CD4-positive, alpha-beta memory T cell (primary cell): ENCODE data around the gene L2HGDH. TPM values are rescaled to one million over a fixed set of nuclear protein-coding genes. Genes with fewer than 3 reads are reported as not detected.

Source experiments
- CTCF ChIA-PET: fragments of 350-600 bp; sonication (Branson Sonifier 250); formaldehyde crosslinking; loops from one replicate; lab custom pipeline; 2021; ENCODE audit warnings: inconsistent platforms; ENCODE audit not compliant: partially characterized antibody; lab: Charles Lee
- POLR2A ChIA-PET: fragments of 350-600 bp; sonication (Branson Sonifier 250); formaldehyde crosslinking; loops from one replicate; lab custom pipeline; 2021; ENCODE audit not compliant: partially characterized antibody; lab: Charles Lee
- DNase-seq, 5 donors: peaks; one replicate each; pipeline versions ENCODE4 v3.0.0 to v3.0.0-alpha.2; 2020 to 2022; ENCODE audit warnings: mixed read lengths in 1 of 5
- H3K27ac ChIP-seq: one replicate; pipeline ENCODE4 v1.7.0; 2013; ENCODE audit warnings: low read depth, low read length
- H3K27me3 ChIP-seq: 2 replicates; pipeline ENCODE4 v1.7.0; 2013; ENCODE audit warnings: mild to moderate bottlenecking, low read length, moderate library complexity; ENCODE audit not compliant: insufficient read depth
- H3K36me3 ChIP-seq: 2 replicates; pipeline ENCODE4 v1.7.0; 2013; ENCODE audit warnings: mild to moderate bottlenecking, low read length, moderate library complexity; ENCODE audit not compliant: insufficient read depth
- H3K4me1 ChIP-seq: 2 replicates; pipeline ENCODE4 v1.7.0; 2013; ENCODE audit warnings: mild to moderate bottlenecking, low read length, moderate library complexity; ENCODE audit not compliant: insufficient read depth
- H3K4me3 ChIP-seq, 2 donors: one replicate each; pipeline ENCODE4 v1.7.0; 2013; ENCODE audit warnings: low read length in 2 of 2, mild to moderate bottlenecking in 1 of 2
- H3K9me3 ChIP-seq, 2 donors: one replicate each; pipeline ENCODE4 v1.7.0; 2013; ENCODE audit warnings: low read length in 2 of 2, control low read depth in 1 of 2; ENCODE audit not compliant: control insufficient read depth in 1 of 2
- H3K27ac Mint-ChIP-seq, 7 donors: one replicate each; pipeline ENCODE4 v1.8.0; 2020 to 2021; ENCODE audit warnings: mixed read lengths in 7 of 7, mild to moderate bottlenecking in 6 of 7, inconsistent platforms in 3 of 7, moderate library complexity in 3 of 7
- H3K27me3 Mint-ChIP-seq, 2 donors: one replicate each; pipeline ENCODE4 v1.8.0; 2020 to 2021; ENCODE audit warnings: mixed read lengths in 2 of 2
- H3K36me3 Mint-ChIP-seq, 2 donors: one replicate each; pipeline ENCODE4 v1.8.0; 2020 to 2021; ENCODE audit warnings: mixed read lengths in 2 of 2, inconsistent platforms in 1 of 2, mild to moderate bottlenecking in 1 of 2
- H3K4me1 Mint-ChIP-seq, 4 donors: one replicate each; pipeline ENCODE4 v1.8.0; 2020 to 2021; ENCODE audit warnings: mixed read lengths in 4 of 4, mild to moderate bottlenecking in 1 of 4
- H3K4me3 Mint-ChIP-seq, 8 donors: one replicate each; pipeline ENCODE4 v1.8.0; 2020 to 2021; ENCODE audit warnings: mixed read lengths in 8 of 8, mild to moderate bottlenecking in 7 of 8, moderate library complexity in 6 of 8, inconsistent platforms in 3 of 8
- H3K9me3 Mint-ChIP-seq, 8 donors: one replicate each; pipeline ENCODE4 v1.8.0; 2020 to 2021; ENCODE audit warnings: mixed read lengths in 8 of 8, mild to moderate bottlenecking in 5 of 8, inconsistent platforms in 3 of 8, moderate library complexity in 1 of 8
- intact Hi-C: fragments of 100-400 bp; cut with micrococcal nuclease; formaldehyde crosslinking; loops from one replicate; pipeline ENCODE4 v1.15.1; 2023
- polyA plus RNA-seq, 2 donors: library from polyadenylated mRNA; unstranded; fragments of 300-500 nt; fragmentation: Illumina TruSeq; gene quantifications; one replicate each; pipeline ENCODE4 v1.2.3, GENCODE V29; 2021
- total RNA-seq, 2 experiments: library from RNA; stranded (reverse); gene quantifications; one replicate each; pipeline ENCODE4 v1.2.3, GENCODE V29; 2021

The L2HGDH gene
- total and polyA plus RNA-seq, 4 experiments from 2014 or later = 3.0 to 6.1 (median 5.2) TPM

- Histone ChIP-seq H3K4me1 (peaks cover 22% of the 10 kb centered on the region), H3K27ac (no peak overlapping the region), H3K27me3 (no peaks in the 10 kb centered on the region), H3K9me3 (no peaks in the 10 kb centered on the region), H3K36me3 (no peaks in the 10 kb centered on the region), H3K4me3 (no peak overlapping the region)
- CTCF ChIA-PET = interaction anchor here (1.4 kb wide), 1 partner anchor 12 kb away, joined by 3 read pairs; no protein-coding TSS in a partner anchor
- Mint-ChIP-seq H3K27ac (no peak overlapping the region), H3K27me3 (no peaks in the 10 kb centered on the region), H3K4me3 (no peak overlapping the region), H3K4me1 (peaks cover 14 to 25% (median 19%) of the 10 kb centered on the region in 4 donors), H3K9me3 (no peaks in the 10 kb centered on the region), H3K36me3 (peaks cover 0 to 6% of the 10 kb centered on the region in 2 donors)
- DNase-seq = no peak
- intact Hi-C loops = no loop called here
- POLR2A ChIA-PET = no interaction called here
Measured at GRCh38 chr14:50308363-50308915, 3.6 kb downstream of the L2HGDH start.

GRCh38 chr14:50303744-50304471 is 8.1 kb downstream of the L2HGDH start:
- H3K36me3 Mint-ChIP-seq = peaks cover 3 to 10% of the 10 kb centered on the region in 2 donors
- H3K4me1 ChIP-seq = no peaks in the 10 kb centered on the region
- no peak overlapping the region for H3K27ac Mint-ChIP-seq
- H3K27me3 Mint-ChIP-seq = no peaks in the 10 kb centered on the region
- H3K4me3 ChIP-seq = no peak overlapping the region
- H3K4me3 Mint-ChIP-seq = no peak overlapping the region
- H3K27ac ChIP-seq = no peak overlapping the region
- intact Hi-C loops = no loop called here
- no peaks in the 10 kb centered on the region for H3K27me3 ChIP-seq
- no peak for DNase-seq
- H3K9me3 ChIP-seq = no peaks in the 10 kb centered on the region
- no peaks in the 10 kb centered on the region for H3K36me3 ChIP-seq
- CTCF ChIA-PET = interaction anchor here (0.7 to 1.5 kb wide), 4 partner anchors 10 to 805 kb away, joined by 3 to 4 read pairs (median 4); no protein-coding TSS in a partner anchor
- POLR2A ChIA-PET = no interaction called here
- H3K9me3 Mint-ChIP-seq = no peaks in the 10 kb centered on the region
- peaks cover 0 to 3% (median under 1%) of the 10 kb centered on the region in 4 donors for H3K4me1 Mint-ChIP-seq

GRCh38 chr14:50301914-50302313 is 10.1 kb downstream of the L2HGDH start:
- Mint-ChIP-seq H3K9me3 (no peaks in the 10 kb centered on the region), H3K27ac (no peak overlapping the region), H3K27me3 (no peaks in the 10 kb centered on the region), H3K36me3 (peaks cover 5 to 18% of the 10 kb centered on the region in 2 donors), H3K4me3 (no peak overlapping the region), H3K4me1 (peaks cover 0 to 4% (median 2%) of the 10 kb centered on the region in 4 donors)
- POLR2A ChIA-PET = interaction anchor here (0.6 kb wide), 1 partner anchor 15 kb away, joined by 3 read pairs; no protein-coding TSS in a partner anchor
- CTCF ChIA-PET = no interaction called here
- H3K27me3 ChIP-seq = no peaks in the 10 kb centered on the region
- H3K36me3 ChIP-seq = no peaks in the 10 kb centered on the region
- intact Hi-C loops = no loop called here
- no peak for DNase-seq
- no peaks in the 10 kb centered on the region for H3K4me1 ChIP-seq
- no peak overlapping the region for H3K27ac ChIP-seq
- H3K4me3 ChIP-seq = no peak overlapping the region
- no peaks in the 10 kb centered on the region for H3K9me3 ChIP-seq

- CTCF ChIA-PET = no interaction called here
- POLR2A ChIA-PET = no interaction called here
- no peak for DNase-seq
- Mint-ChIP-seq H3K4me3 (no peak overlapping the region), H3K27ac (no peak overlapping the region), H3K4me1 (peaks cover 0 to 4% (median 2%) of the 10 kb centered on the region in 4 donors), H3K9me3 (no peaks in the 10 kb centered on the region), H3K27me3 (no peaks in the 10 kb centered on the region), H3K36me3 (peaks cover 5 to 18% of the 10 kb centered on the region in 2 donors)
- Histone ChIP-seq H3K36me3 (no peaks in the 10 kb centered on the region), H3K4me1 (no peaks in the 10 kb centered on the region), H3K27me3 (no peaks in the 10 kb centered on the region), H3K27ac (no peak overlapping the region), H3K9me3 (no peaks in the 10 kb centered on the region), H3K4me3 (no peak overlapping the region)
- intact Hi-C loops = no loop called here
Measured at GRCh38 chr14:50299585-50299984, 12.4 kb downstream of the L2HGDH start.

- Histone ChIP-seq H3K27ac (no peak overlapping the region), H3K4me1 (no peaks in the 10 kb centered on the region), H3K27me3 (no peaks in the 10 kb centered on the region), H3K9me3 (no peaks in the 10 kb centered on the region), H3K36me3 (no peaks in the 10 kb centered on the region), H3K4me3 (no peak overlapping the region)
- intact Hi-C loops = no loop called here
- DNase-seq = no peak
- no peaks in the 10 kb centered on the region for H3K27me3 Mint-ChIP-seq
- POLR2A ChIA-PET = no interaction called here
- H3K4me1 Mint-ChIP-seq = no peaks in the 10 kb centered on the region
- H3K36me3 Mint-ChIP-seq = peaks cover 11 to 18% of the 10 kb centered on the region in 2 donors
- H3K27ac Mint-ChIP-seq = no peak overlapping the region
- no peaks in the 10 kb centered on the region for H3K9me3 Mint-ChIP-seq
- CTCF ChIA-PET = no interaction called here
- H3K4me3 Mint-ChIP-seq = no peak overlapping the region
Measured at GRCh38 chr14:50290306-50290705, 21.7 kb downstream of the L2HGDH start.

GRCh38 chr14:50288146-50288545 is 23.9 kb downstream of the L2HGDH start:
- H3K36me3 Mint-ChIP-seq = peaks cover 5 to 7% of the 10 kb centered on the region in 2 donors
- no peak for DNase-seq
- H3K27ac Mint-ChIP-seq = no peak overlapping the region
- Histone ChIP-seq H3K9me3 (no peaks in the 10 kb centered on the region), H3K36me3 (no peaks in the 10 kb centered on the region), H3K27ac (no peak overlapping the region), H3K27me3 (no peaks in the 10 kb centered on the region), H3K4me3 (no peak overlapping the region), H3K4me1 (no peaks in the 10 kb centered on the region)
- intact Hi-C loops = no loop called here
- no peaks in the 10 kb centered on the region for H3K9me3 Mint-ChIP-seq
- H3K4me3 Mint-ChIP-seq = no peak overlapping the region
- ChIA-PET POLR2A (no interaction called here), CTCF (interaction anchor here (1.7 kb wide), 1 partner anchor 33 kb away, joined by 5 read pairs; no protein-coding TSS in a partner anchor)
- no peaks in the 10 kb centered on the region for H3K4me1 Mint-ChIP-seq
- no peaks in the 10 kb centered on the region for H3K27me3 Mint-ChIP-seq

GRCh38 chr14:50285861-50286260 is 26.2 kb downstream of the L2HGDH start:
- intact Hi-C loops = no loop called here
- peaks cover 7 to 8% of the 10 kb centered on the region in 2 donors for H3K36me3 Mint-ChIP-seq
- CTCF ChIA-PET = no interaction called here
- H3K4me3 Mint-ChIP-seq = no peak overlapping the region
- no peaks in the 10 kb centered on the region for H3K9me3 Mint-ChIP-seq
- Histone ChIP-seq H3K27ac (no peak overlapping the region), H3K9me3 (no peaks in the 10 kb centered on the region), H3K27me3 (no peaks in the 10 kb centered on the region), H3K4me1 (no peaks in the 10 kb centered on the region), H3K36me3 (no peaks in the 10 kb centered on the region), H3K4me3 (no peak overlapping the region)
- H3K27ac Mint-ChIP-seq = no peak overlapping the region
- no peak for DNase-seq
- no peaks in the 10 kb centered on the region for H3K27me3 Mint-ChIP-seq
- POLR2A ChIA-PET = no interaction called here
- no peaks in the 10 kb centered on the region for H3K4me1 Mint-ChIP-seq
